ENCODE results near the gene ZNF19. TPM values are rescaled to one million over a fixed set of nuclear protein-coding genes. Genes with fewer than 3 reads are reported as not detected.

The ZNF19 gene
- total and polyA plus RNA-seq, 2 donors (not counting 1 experiment from before 2014, with no cell fraction given), result 1.8 to 3.3 TPM

GRCh38 chr16:71515026-71515425, 25.9 kb upstream of the ZNF19 start:
- H3K9me3 ChIP-seq (ENCODE audit: control insufficient read depth, insufficient read depth, low read depth, low read length), result no peaks in the 10 kb centered on the region
- no peak overlapping the region for H3K27ac ChIP-seq (ENCODE audit: insufficient read depth, low read length)
- H3K9ac ChIP-seq (ENCODE audit: insufficient read depth, low read length), result no peak overlapping the region
- no peaks in the 10 kb centered on the region for H3K27me3 ChIP-seq (ENCODE audit: control insufficient read depth, insufficient read depth, low read length)
- H3K4me2 ChIP-seq (ENCODE audit: extremely low read depth, insufficient read depth, low read length), result no peak overlapping the region
- H3K79me2 ChIP-seq (ENCODE audit: control insufficient read depth, insufficient read depth, low read length), result no peaks in the 10 kb centered on the region
- no peak overlapping the region for H2AFZ ChIP-seq (ENCODE audit: low read length)
- H4K20me1 ChIP-seq (ENCODE audit: control insufficient read depth, extremely low read depth, insufficient read depth, low read length), result no peaks in the 10 kb centered on the region
- DNase-seq (ENCODE audit: low read depth in 2 of 2), result no peak
- no peaks in the 10 kb centered on the region for H3K36me3 ChIP-seq (ENCODE audit: control insufficient read depth, insufficient read depth, low read length)
- TF ChIP-seq, protein P1, sequence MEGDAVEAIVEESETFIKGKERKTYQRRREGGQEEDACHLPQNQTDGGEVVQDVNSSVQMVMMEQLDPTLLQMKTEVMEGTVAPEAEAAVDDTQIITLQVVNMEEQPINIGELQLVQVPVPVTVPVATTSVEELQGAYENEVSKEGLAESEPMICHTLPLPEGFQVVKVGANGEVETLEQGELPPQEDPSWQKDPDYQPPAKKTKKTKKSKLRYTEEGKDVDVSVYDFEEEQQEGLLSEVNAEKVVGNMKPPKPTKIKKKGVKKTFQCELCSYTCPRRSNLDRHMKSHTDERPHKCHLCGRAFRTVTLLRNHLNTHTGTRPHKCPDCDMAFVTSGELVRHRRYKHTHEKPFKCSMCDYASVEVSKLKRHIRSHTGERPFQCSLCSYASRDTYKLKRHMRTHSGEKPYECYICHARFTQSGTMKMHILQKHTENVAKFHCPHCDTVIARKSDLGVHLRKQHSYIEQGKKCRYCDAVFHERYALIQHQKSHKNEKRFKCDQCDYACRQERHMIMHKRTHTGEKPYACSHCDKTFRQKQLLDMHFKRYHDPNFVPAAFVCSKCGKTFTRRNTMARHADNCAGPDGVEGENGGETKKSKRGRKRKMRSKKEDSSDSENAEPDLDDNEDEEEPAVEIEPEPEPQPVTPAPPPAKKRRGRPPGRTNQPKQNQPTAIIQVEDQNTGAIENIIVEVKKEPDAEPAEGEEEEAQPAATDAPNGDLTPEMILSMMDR (conservative IDR thresholded peaks at IDR 0.05 in 1 of 2, IDR thresholded peaks at IDR 0.05 in 1 of 2; ENCODE audit: low read depth in 1 of 2, low read length in 2 of 2), result no peak
- TF ChIP-seq EZH2 (IDR thresholded peaks at IDR 0.05; ENCODE audit: low read length, missing control alignments), result no peak
- no peaks in the 10 kb centered on the region for H3K4me1 ChIP-seq (ENCODE audit: control insufficient read depth, extremely low read depth, insufficient read depth, low read length)
- H3K4me3 ChIP-seq (replicated peaks in 1 of 4; ENCODE audit: control extremely low read depth in 1 of 4, insufficient read depth in 1 of 4, low read depth in 3 of 4, low read length in 4 of 4), result no peak overlapping the region

DNA sequence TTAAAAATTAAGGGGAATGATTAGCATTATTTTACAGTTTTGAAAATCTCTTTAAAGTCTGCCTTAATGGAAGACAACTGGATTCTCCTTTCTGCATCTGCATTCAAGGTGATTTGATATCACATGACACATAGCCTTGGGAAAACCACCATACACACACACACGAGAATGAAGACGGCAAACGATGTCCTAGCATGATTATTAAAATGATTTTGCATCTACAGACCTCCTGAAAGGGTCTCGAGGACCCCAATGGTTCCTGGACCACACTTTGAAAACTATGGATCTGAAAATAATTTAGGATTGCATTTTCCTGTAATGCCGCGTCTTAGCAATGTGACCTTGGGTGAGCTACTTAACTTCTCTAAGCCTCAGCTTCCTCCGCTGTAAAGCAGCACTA, 25.4 kb upstream of the ZNF19 start:
- Histone ChIP-seq H4K20me1 (ENCODE audit: control insufficient read depth, extremely low read depth, insufficient read depth, low read length) (no peaks in the 10 kb centered on the region), H3K79me2 (ENCODE audit: control insufficient read depth, insufficient read depth, low read length) (no peaks in the 10 kb centered on the region), H3K9me3 (ENCODE audit: control insufficient read depth, insufficient read depth, low read depth, low read length) (no peaks in the 10 kb centered on the region), H2AFZ (ENCODE audit: low read length) (no peak overlapping the region), H3K4me1 (ENCODE audit: control insufficient read depth, extremely low read depth, insufficient read depth, low read length) (no peaks in the 10 kb centered on the region), H3K4me3 (replicated peaks in 1 of 4; ENCODE audit: control extremely low read depth in 1 of 4, insufficient read depth in 1 of 4, low read depth in 3 of 4, low read length in 4 of 4) (no peak overlapping the region), H3K4me2 (ENCODE audit: extremely low read depth, insufficient read depth, low read length) (no peak overlapping the region), H3K9ac (ENCODE audit: insufficient read depth, low read length) (no peak overlapping the region), H3K27ac (ENCODE audit: insufficient read depth, low read length) (no peak overlapping the region), H3K36me3 (ENCODE audit: control insufficient read depth, insufficient read depth, low read length) (no peaks in the 10 kb centered on the region), H3K27me3 (ENCODE audit: control insufficient read depth, insufficient read depth, low read length) (no peaks in the 10 kb centered on the region)
- no peak for DNase-seq (ENCODE audit: low read depth in 2 of 2)
- TF ChIP-seq, protein P1 (conservative IDR thresholded peaks at IDR 0.05 in 1 of 2, IDR thresholded peaks at IDR 0.05 in 1 of 2; ENCODE audit: low read depth in 1 of 2, low read length in 2 of 2), result no peak
- no peak for TF ChIP-seq EZH2 (IDR thresholded peaks at IDR 0.05; ENCODE audit: low read length, missing control alignments)

DNA sequence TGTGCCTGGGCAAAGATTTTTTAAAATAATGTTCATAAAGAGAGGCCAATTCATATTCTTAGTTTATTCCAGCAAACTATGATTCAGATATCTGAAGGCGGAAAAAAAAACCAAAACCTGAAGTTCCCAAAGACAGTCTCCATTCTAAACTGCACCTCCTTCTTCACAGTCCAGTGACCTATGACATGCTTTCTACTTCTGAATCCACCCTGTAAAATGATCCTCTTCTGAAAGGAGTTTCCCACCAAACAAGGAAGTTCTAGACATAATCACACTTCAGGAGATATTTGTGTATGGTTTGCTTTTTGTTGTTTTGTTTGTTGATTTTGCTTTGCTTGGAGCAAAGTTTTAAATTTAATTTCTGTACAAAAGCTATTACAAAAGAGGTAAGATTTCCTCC, 24.2 kb upstream of the ZNF19 start:
- Histone ChIP-seq H3K9ac (ENCODE audit: insufficient read depth, low read length) (no peak overlapping the region), H4K20me1 (ENCODE audit: control insufficient read depth, extremely low read depth, insufficient read depth, low read length) (no peaks in the 10 kb centered on the region), H3K4me1 (ENCODE audit: control insufficient read depth, extremely low read depth, insufficient read depth, low read length) (no peaks in the 10 kb centered on the region), H3K9me3 (ENCODE audit: control insufficient read depth, insufficient read depth, low read depth, low read length) (no peaks in the 10 kb centered on the region), H2AFZ (ENCODE audit: low read length) (no peak overlapping the region), H3K27me3 (ENCODE audit: control insufficient read depth, insufficient read depth, low read length) (no peaks in the 10 kb centered on the region), H3K79me2 (ENCODE audit: control insufficient read depth, insufficient read depth, low read length) (no peaks in the 10 kb centered on the region), H3K4me2 (ENCODE audit: extremely low read depth, insufficient read depth, low read length) (no peak overlapping the region), H3K4me3 (replicated peaks in 1 of 4; ENCODE audit: control extremely low read depth in 1 of 4, insufficient read depth in 1 of 4, low read depth in 3 of 4, low read length in 4 of 4) (no peak overlapping the region), H3K36me3 (ENCODE audit: control insufficient read depth, insufficient read depth, low read length) (no peaks in the 10 kb centered on the region), H3K27ac (ENCODE audit: insufficient read depth, low read length) (no peak overlapping the region)
- DNase-seq (ENCODE audit: low read depth in 2 of 2), result no peak
- TF ChIP-seq EZH2 (IDR thresholded peaks at IDR 0.05; ENCODE audit: low read length, missing control alignments), result no peak
- TF ChIP-seq, protein P1 (conservative IDR thresholded peaks at IDR 0.05 in 1 of 2, IDR thresholded peaks at IDR 0.05 in 1 of 2; ENCODE audit: low read depth in 1 of 2, low read length in 2 of 2), result no peak
